Colonic mucosa (tissue), 4 donors: Measurements from ENCODE around the gene LYPD1. TPM values are rescaled to one million over a fixed set of nuclear protein-coding genes. Genes with fewer than 3 reads are reported as not detected.

Experiments used
- DNase-seq: peaks from one replicate; pipeline ENCODE4 v3.0.0-alpha.2; 2020
- H3K27ac ChIP-seq: fragments of 200-600 bp; one replicate; pipeline ENCODE4 v1.8.0; 2021
- H3K27me3 ChIP-seq: fragments of 200-600 bp; one replicate; pipeline ENCODE4 v1.8.0; 2021
- H3K36me3 ChIP-seq: fragments of 200-600 bp; one replicate; pipeline ENCODE4 v1.8.0; 2021
- H3K4me1 ChIP-seq: fragments of 200-600 bp; one replicate; pipeline ENCODE4 v1.8.0; 2021; ENCODE audit warnings: mild to moderate bottlenecking
- H3K4me3 ChIP-seq: fragments of 200-600 bp; one replicate; pipeline ENCODE4 v1.8.0; 2021
- H3K9ac ChIP-seq, 2 donors: one replicate each; pipeline ENCODE4 v1.7.0; 2013; ENCODE audit warnings: control low read depth in 2 of 2, low read depth in 2 of 2, low read length in 2 of 2
- H3K9me3 ChIP-seq: fragments of 200-600 bp; one replicate; pipeline ENCODE4 v1.8.0; 2021
- intact Hi-C: fragments of 100-400 bp; cut with DNase I; formaldehyde crosslinking; loops from one replicate; pipeline ENCODE4 v1.14.1; 2022
- total RNA-seq, 2 donors: library from RNA; stranded (reverse); fragmentation: NEBNext Ultra II Directional in 1 of 2; extraction: Animal tissue kit (Norgen Biotek cat#: 25700) in 1 of 2; gene quantifications; one replicate each; pipeline ENCODE4 v1.2.1, GENCODE V29; 2021
- TF ChIP-seq, protein P1 (sequence below): fragments of 200-600 bp; IDR thresholded peaks from one replicate; pipeline ENCODE4 v1.8.0; 2022; ENCODE audit warnings: antibody characterized with exemption, mild to moderate bottlenecking
- donor health status: healthy.
- donor health status: DM: no; HTN: no; CAD: no.
- donor health status: DM: no; HTN: no; CAD: no.

The LYPD1 gene
- total RNA-seq, 2 donors from 2014 or later = 0.66 TPM; not detected in 1

- intact Hi-C loops = no loop called here
- Histone ChIP-seq H3K9ac (no peak overlapping the region), H3K27me3 (no peaks in the 10 kb centered on the region), H3K9me3 (no peaks in the 10 kb centered on the region), H3K4me3 (no peak overlapping the region), H3K4me1 (no peaks in the 10 kb centered on the region), H3K36me3 (no peaks in the 10 kb centered on the region), H3K27ac (no peak overlapping the region)
- DNase-seq = no peak
- TF ChIP-seq, protein P1, sequence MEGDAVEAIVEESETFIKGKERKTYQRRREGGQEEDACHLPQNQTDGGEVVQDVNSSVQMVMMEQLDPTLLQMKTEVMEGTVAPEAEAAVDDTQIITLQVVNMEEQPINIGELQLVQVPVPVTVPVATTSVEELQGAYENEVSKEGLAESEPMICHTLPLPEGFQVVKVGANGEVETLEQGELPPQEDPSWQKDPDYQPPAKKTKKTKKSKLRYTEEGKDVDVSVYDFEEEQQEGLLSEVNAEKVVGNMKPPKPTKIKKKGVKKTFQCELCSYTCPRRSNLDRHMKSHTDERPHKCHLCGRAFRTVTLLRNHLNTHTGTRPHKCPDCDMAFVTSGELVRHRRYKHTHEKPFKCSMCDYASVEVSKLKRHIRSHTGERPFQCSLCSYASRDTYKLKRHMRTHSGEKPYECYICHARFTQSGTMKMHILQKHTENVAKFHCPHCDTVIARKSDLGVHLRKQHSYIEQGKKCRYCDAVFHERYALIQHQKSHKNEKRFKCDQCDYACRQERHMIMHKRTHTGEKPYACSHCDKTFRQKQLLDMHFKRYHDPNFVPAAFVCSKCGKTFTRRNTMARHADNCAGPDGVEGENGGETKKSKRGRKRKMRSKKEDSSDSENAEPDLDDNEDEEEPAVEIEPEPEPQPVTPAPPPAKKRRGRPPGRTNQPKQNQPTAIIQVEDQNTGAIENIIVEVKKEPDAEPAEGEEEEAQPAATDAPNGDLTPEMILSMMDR = no peak
Measured at GRCh38 chr2:132599556-132599955, 70.4 kb downstream of the LYPD1 start.

- intact Hi-C loops = no loop called here
- H3K9ac ChIP-seq = no peak overlapping the region
- no peak for DNase-seq
Measured at GRCh38 chr2:132598536-132598935, 71.5 kb downstream of the LYPD1 start.

DNA sequence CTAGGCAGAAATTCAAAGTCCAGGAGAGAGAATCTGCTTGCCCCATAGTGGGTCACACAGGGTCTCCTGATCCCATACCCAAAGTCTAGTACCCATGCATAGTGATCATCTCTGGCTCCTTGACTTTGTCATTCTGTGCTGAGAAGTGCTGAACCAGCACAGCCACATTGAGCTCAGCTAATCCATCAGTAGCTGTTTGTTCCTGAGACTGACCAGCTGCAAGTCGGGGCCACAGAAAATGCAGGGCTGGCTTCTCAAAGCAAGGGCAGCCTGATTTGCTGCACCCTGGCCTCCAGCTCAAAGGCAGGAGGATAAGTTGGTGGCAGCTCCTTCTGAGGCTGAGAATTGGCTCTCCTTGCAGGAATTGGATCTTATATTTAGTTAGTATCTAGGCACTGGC is 72.2 kb downstream of the LYPD1 start:
- TF ChIP-seq, protein P1 = no peak
- no peaks in the 10 kb centered on the region for H3K36me3 ChIP-seq

More at GRCh38 chr2:132598536-132598935, 71.5 kb downstream of the LYPD1 start:
- no peak overlapping the region for H3K27ac ChIP-seq
- H3K4me1 ChIP-seq = no peaks in the 10 kb centered on the region
- TF ChIP-seq, protein P1 = no peak
- H3K36me3 ChIP-seq = no peaks in the 10 kb centered on the region
- no peaks in the 10 kb centered on the region for H3K27me3 ChIP-seq
- no peaks in the 10 kb centered on the region for H3K9me3 ChIP-seq
- H3K4me3 ChIP-seq = no peak overlapping the region

DNA sequence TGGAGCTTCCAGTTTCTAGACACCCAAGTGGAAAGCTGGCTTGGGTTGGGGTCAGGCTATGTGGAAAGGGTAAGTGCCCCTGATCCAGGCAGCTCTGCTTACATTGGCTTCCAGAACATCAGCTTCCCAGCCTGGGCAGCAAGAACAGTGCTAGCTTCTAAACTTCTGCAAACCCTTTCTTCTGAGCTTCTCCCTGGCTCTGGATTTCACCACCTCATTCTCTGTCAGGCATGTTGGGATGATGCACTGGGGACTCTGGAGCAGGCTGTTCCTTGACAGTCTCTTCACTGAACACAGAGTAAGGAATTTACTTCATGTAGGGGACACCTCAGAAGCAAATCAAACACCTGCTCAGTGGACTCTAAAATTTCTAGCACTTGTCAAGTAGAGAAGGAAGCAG is 72.8 kb downstream of the LYPD1 start:
- Histone ChIP-seq H3K4me1 (no peaks in the 10 kb centered on the region), H3K9ac (no peak overlapping the region), H3K4me3 (no peak overlapping the region), H3K36me3 (no peaks in the 10 kb centered on the region), H3K27me3 (no peaks in the 10 kb centered on the region), H3K27ac (no peak overlapping the region), H3K9me3 (no peaks in the 10 kb centered on the region)
- DNase-seq = no peak
- TF ChIP-seq, protein P1 = no peak
- intact Hi-C loops = no loop called here

More for the DNA sequence above, 72.2 kb downstream of the LYPD1 start:
- no peak overlapping the region for H3K9ac ChIP-seq
- no peaks in the 10 kb centered on the region for H3K27me3 ChIP-seq
- no peak overlapping the region for H3K4me3 ChIP-seq
- no peak overlapping the region for H3K27ac ChIP-seq
- no peaks in the 10 kb centered on the region for H3K9me3 ChIP-seq
- no peaks in the 10 kb centered on the region for H3K4me1 ChIP-seq
- intact Hi-C loops = no loop called here
- DNase-seq = no peak

- Histone ChIP-seq H3K9me3 (no peaks in the 10 kb centered on the region), H3K4me1 (no peaks in the 10 kb centered on the region), H3K27me3 (no peaks in the 10 kb centered on the region), H3K36me3 (no peaks in the 10 kb centered on the region), H3K4me3 (no peak overlapping the region), H3K9ac (no peak overlapping the region), H3K27ac (no peak overlapping the region)
- intact Hi-C loops = no loop called here
- DNase-seq = no peak
- TF ChIP-seq, protein P1 = no peak
Measured at GRCh38 chr2:132595693-132596092, 74.3 kb downstream of the LYPD1 start.
